Thymus (tissue), 11 donors: ENCODE results near the gene BGLAP. TPM values are rescaled to one million over a fixed set of nuclear protein-coding genes. Genes with fewer than 3 reads are reported as not detected.

Experiments
- DNase-seq, 9 donors: peaks; one replicate each; pipeline ENCODE4 v3.0.0-alpha.2; 2013; ENCODE audit warnings: low spot score in 9 of 9, low read depth in 6 of 9, missing footprints in 1 of 9
- H3K27ac ChIP-seq, 2 donors: one replicate each; pipeline ENCODE4 v1.5.1; 2013; ENCODE audit warnings: control low read depth in 1 of 2, low read depth in 1 of 2, low read length in 1 of 2, mild to moderate bottlenecking in 1 of 2, moderate library complexity in 1 of 2
- H3K27me3 ChIP-seq, 2 donors: one replicate each; pipeline ENCODE4 v1.5.1; 2013; ENCODE audit warnings: low read length in 1 of 2; ENCODE audit not compliant: control insufficient read depth in 2 of 2, insufficient read depth in 1 of 2
- H3K36me3 ChIP-seq, 2 donors: one replicate each; pipeline ENCODE4 v1.5.1; 2013; ENCODE audit warnings: low read length in 1 of 2, mild to moderate bottlenecking in 1 of 2, moderate library complexity in 1 of 2; ENCODE audit not compliant: control insufficient read depth in 2 of 2, insufficient read depth in 2 of 2
- H3K4me1 ChIP-seq, 2 donors: one replicate each; pipeline ENCODE4 v1.5.1; 2013; ENCODE audit warnings: low read length in 2 of 2; ENCODE audit not compliant: control insufficient read depth in 2 of 2, insufficient read depth in 2 of 2
- H3K4me3 ChIP-seq, 2 donors: one replicate each; pipeline ENCODE4 v1.5.1; 2013; ENCODE audit warnings: low read length in 2 of 2, control low read depth in 1 of 2, mild to moderate bottlenecking in 1 of 2
- H3K9me3 ChIP-seq, 2 donors: one replicate each; pipeline ENCODE4 v1.5.1; 2013; ENCODE audit warnings: low read length in 1 of 2, mild to moderate bottlenecking in 1 of 2; ENCODE audit not compliant: control insufficient read depth in 2 of 2, insufficient read depth in 1 of 2
- WGBS: extraction: QIAGEN DNeasy Blood & Tissue Kit; methylation state at CpG from one replicate; pipeline ENCODE4 v1.1.7; 2013; 5-methylcytosine and 5-hydroxymethylcytosine counted together
- polyA plus RNA-seq: library from polyadenylated mRNA; stranded (reverse); fragments of 200-250 nt; gene quantifications from one replicate; pipeline ENCODE4 v1.2.3, GENCODE V29; 2013
- total RNA-seq: library from RNA; stranded (reverse); fragments of 120-200 nt; gene quantifications from one replicate; pipeline ENCODE4 v1.2.4, GENCODE V29; 2013
- donor health status: healthy.

Gene BGLAP
- total and polyA plus RNA-seq, 2 donors, result 0.66 to 4.3 TPM

GRCh38 chr1:156246241-156246780, 4.3 kb downstream of the BGLAP start:
- Histone ChIP-seq H3K27me3 (peaks cover 5 to 25% of the 10 kb centered on the region in 2 donors), H3K9me3 (no peaks in the 10 kb centered on the region), H3K4me3 (no peak overlapping the region), H3K27ac (no peak overlapping the region), H3K4me1 (peaks cover 6 to 21% of the 10 kb centered on the region in 2 donors), H3K36me3 (peaks cover 28 to 31% of the 10 kb centered on the region in 2 donors)
- no peak for DNase-seq
- WGBS, result 48% methylated on average over 10 of the region's 10 CpGs

DNA sequence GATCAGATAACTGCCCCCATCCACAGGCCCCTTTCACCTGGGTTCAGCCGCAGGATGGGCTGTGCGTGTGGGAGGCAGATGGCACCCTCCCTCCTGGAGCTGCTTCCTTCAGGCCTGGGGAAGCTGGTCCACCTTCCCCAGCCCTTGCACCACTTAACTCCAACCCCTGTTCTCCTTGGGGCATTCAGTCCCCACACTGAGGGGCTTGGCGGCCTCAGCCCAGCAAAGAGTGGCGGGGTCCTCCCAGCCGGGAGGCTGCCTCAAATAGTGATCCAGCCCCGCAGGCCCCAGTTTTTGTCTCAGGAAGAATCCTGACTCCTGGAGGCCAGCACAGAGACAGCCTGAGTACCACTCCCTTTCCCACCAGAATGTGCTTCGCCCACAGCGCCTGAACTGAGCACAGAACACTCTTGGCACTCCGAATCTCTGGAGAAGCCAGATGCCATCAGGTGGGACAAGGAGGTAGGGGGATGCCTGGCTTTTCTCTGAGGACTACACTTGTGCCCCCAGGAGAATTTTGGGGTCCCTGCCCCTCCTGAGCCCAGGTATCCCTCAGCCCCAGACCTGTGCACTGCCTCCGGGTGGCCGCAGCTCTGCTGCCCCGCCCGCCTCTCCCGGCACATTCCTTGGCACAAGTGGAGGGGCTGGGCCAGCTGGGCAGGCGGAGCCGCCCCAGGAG, 4.9 kb downstream of the BGLAP start:
- 93% methylated on average over 16 of the region's 16 CpGs for WGBS

GRCh38 chr1:156247460-156248322, 5.7 kb downstream of the BGLAP start, which contains the start of gene PAQR6:
PAQR6 (minus strand) TSS chr1:156248056; CDS start chr1:156246731, 1,325 bp downstream.
- H3K4me3 ChIP-seq, result no peak within 1 kb of the TSS
- no peak within 1 kb of the TSS for H3K27ac ChIP-seq
- H3K36me3 ChIP-seq, result peaks cover 42 to 43% of the 10 kb centered on the region in 2 donors
- no peak for DNase-seq
- peaks cover 6 to 31% of the 10 kb centered on the region in 2 donors for H3K4me1 ChIP-seq
- H3K9me3 ChIP-seq, result no peaks in the 10 kb centered on the region
- H3K27me3 ChIP-seq, result peaks cover 5 to 25% of the 10 kb centered on the region in 2 donors
- 91% methylated on average over 16 of the region's 16 CpGs for whole genome bisulfite sequencing

More for the DNA sequence above, 4.9 kb downstream of the BGLAP start:
- no peak for DNase-seq
- Histone ChIP-seq H3K36me3 (peaks cover 34 to 35% of the 10 kb centered on the region in 2 donors), H3K27ac (no peak overlapping the region), H3K27me3 (peaks cover 5 to 25% of the 10 kb centered on the region in 2 donors), H3K4me3 (no peak overlapping the region), H3K9me3 (no peaks in the 10 kb centered on the region), H3K4me1 (peaks cover 6 to 27% of the 10 kb centered on the region in 2 donors)

GRCh38 chr1:156248323-156248683, 6.3 kb downstream of the BGLAP start:
- DNase-seq, result no peak
- no peaks in the 10 kb centered on the region for H3K9me3 ChIP-seq
- H3K4me1 ChIP-seq, result peaks cover 6 to 31% of the 10 kb centered on the region in 2 donors
- no peak overlapping the region for H3K4me3 ChIP-seq
- H3K36me3 ChIP-seq, result peaks cover 48 to 49% of the 10 kb centered on the region in 2 donors
- WGBS, result 90% methylated on average over 4 of the region's 4 CpGs
- no peak overlapping the region for H3K27ac ChIP-seq
- peaks cover 5 to 25% of the 10 kb centered on the region in 2 donors for H3K27me3 ChIP-seq

DNA sequence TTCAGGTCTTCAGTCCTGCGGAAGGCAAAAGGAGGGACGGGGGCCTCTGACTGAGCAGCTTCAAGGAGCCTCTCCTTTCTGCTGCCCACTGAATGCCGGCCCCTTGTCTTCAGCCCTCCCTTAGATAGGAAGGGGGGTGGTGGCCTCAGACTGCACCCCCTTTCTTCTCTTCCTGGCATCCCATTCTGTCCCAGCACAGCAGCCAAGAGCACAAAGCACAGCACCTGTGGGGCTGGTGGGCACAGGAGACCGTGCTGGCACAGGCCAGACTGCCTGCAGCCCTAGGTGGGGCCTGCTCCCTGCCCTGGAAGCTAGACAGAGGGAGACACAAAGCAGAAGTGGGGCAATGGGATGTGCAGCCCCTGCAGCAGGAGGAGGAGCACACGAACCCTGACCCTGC, 7.6 kb downstream of the BGLAP start:
- Histone ChIP-seq H3K27me3 (peaks cover 5 to 23% of the 10 kb centered on the region in 2 donors), H3K4me3 (no peak overlapping the region), H3K27ac (no peak overlapping the region), H3K36me3 (peaks cover 57 to 60% of the 10 kb centered on the region in 2 donors), H3K9me3 (no peaks in the 10 kb centered on the region), H3K4me1 (peaks cover 6 to 31% of the 10 kb centered on the region in 2 donors)
- no peak for DNase-seq
- 95% methylated on average over 5 of the region's 5 CpGs for whole genome bisulfite sequencing

GRCh38 chr1:156251527-156251926, 9.5 kb downstream of the BGLAP start:
- no peak overlapping the region for H3K27ac ChIP-seq
- H3K36me3 ChIP-seq, result peaks cover 66 to 77% of the 10 kb centered on the region in 2 donors
- H3K27me3 ChIP-seq, result peaks cover 0 to 4% of the 10 kb centered on the region in 2 donors
- no peaks in the 10 kb centered on the region for H3K9me3 ChIP-seq
- DNase-seq, result peak in 1 of 9 donors; percentile 9
- no peak overlapping the region for H3K4me3 ChIP-seq
- H3K4me1 ChIP-seq, result peaks cover 0 to 15% of the 10 kb centered on the region in 2 donors
- 34% methylated on average over 3 of the region's 3 CpGs for WGBS

DNA sequence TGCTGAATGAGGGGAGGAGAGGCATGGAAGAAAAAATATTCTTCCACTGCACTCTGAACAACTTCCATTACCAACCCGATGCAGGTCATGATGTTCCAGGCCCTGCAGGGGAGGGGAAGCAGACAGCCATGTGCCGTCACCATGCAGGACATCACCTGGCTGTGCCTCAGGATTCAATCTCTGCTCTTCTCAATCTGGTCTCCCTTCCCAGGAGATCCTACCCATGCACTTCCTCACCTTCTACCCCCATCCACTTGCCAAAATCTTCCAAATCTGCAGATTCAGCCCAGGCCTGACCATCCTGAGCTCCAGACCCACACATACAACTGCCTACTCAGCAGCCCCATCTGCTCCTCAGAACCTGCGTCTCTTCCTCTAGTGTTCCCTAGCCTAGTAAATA, 11.7 kb downstream of the BGLAP start:
- 98% methylated on average over 3 of the region's 3 CpGs for WGBS
- H3K27me3 ChIP-seq, result no peaks in the 10 kb centered on the region
- no peak overlapping the region for H3K4me3 ChIP-seq
- peaks cover 79 to 91% of the 10 kb centered on the region in 2 donors for H3K36me3 ChIP-seq
- no peak for DNase-seq
- H3K27ac ChIP-seq, result no peak overlapping the region
- H3K4me1 ChIP-seq, result peaks cover 0 to 21% of the 10 kb centered on the region in 2 donors
- H3K9me3 ChIP-seq, result no peaks in the 10 kb centered on the region

- Histone ChIP-seq H3K27ac (peak overlapping the region in 1 of 2 donors; percentile 7), H3K9me3 (no peaks in the 10 kb centered on the region), H3K4me3 (no peak overlapping the region), H3K27me3 (no peaks in the 10 kb centered on the region), H3K4me1 (peaks cover 0 to 6% of the 10 kb centered on the region in 2 donors), H3K36me3 (peaks cover 77 to 88% of the 10 kb centered on the region in 2 donors)
- no peak for DNase-seq
- WGBS, result 89% methylated on average over 2 of the region's 2 CpGs
Measured at GRCh38 chr1:156257711-156258110, 15.7 kb downstream of the BGLAP start.

DNA sequence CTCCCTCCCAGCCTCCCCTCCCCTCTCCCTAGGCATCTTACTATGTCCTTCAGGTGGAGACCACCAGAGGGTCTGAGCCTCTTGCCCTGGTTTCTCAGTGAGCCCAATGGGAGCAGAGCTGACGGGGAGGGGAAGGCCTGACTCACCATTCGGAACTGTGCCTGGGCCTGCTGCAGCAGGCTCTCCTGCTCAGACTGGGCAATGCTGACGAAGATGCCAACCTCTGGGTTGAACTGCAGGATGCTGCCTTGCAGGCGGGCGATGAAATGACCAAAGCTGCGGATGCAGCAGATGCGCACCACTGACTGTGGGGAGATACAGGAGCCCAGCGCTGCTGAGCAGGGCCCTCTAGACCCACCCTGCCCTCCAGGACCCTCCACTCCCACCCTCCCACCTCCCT, 16.9 kb downstream of the BGLAP start:
- H3K9me3 ChIP-seq, result no peaks in the 10 kb centered on the region
- no peak overlapping the region for H3K27ac ChIP-seq
- no peak overlapping the region for H3K4me3 ChIP-seq
- no peak for DNase-seq
- peaks cover 0 to 6% of the 10 kb centered on the region in 2 donors for H3K4me1 ChIP-seq
- H3K36me3 ChIP-seq, result peaks cover 77 to 88% of the 10 kb centered on the region in 2 donors
- WGBS, result 98% methylated on average over 8 of the region's 8 CpGs
- H3K27me3 ChIP-seq, result no peaks in the 10 kb centered on the region
